GM12878 (cell line): Measurements from ENCODE around the gene ECT2L. TPM values are rescaled to one million over a fixed set of nuclear protein-coding genes. Genes with fewer than 3 reads are reported as not detected.

Experiments
- ATAC-seq: fragments of 200-7000 bp; cut with Tn5 transposase; 3 replicates; pipeline ENCODE4 v1.9.1; 2020; ENCODE audit warnings: mild to moderate bottlenecking, moderate library complexity
- BruUV-seq: library from RNA; stranded (reverse); fragments of 400-500 nt; replicated peaks from 2 replicates; lab custom pipeline; 2021; lab: Mats Ljungman, UMichigan
- CTCF ChIA-PET: fragments of 300-600 bp; sonication (Branson Sonifier 250); formaldehyde crosslinking; extraction: SDS; loops from one replicate; lab custom pipeline; 2021; ENCODE audit warnings: inconsistent platforms; lab: Yijun Ruan, JAX
- POLR2A ChIA-PET: fragments of 350-600 bp; formaldehyde crosslinking; extraction: SDS; loops from one replicate; lab custom pipeline; 2021; ENCODE audit warnings: inconsistent platforms; lab: Charles Lee
- RAD21 ChIA-PET: fragments of 300-600 bp; sonication (Branson Sonifier 250); formaldehyde crosslinking; loops from one replicate; lab custom pipeline; 2023; ENCODE audit warnings: antibody characterized with exemption; ENCODE audit not compliant: unreplicated experiment; lab: Charles Lee
- SMC1A ChIA-PET: fragments of 300-600 bp; sonication (Branson Sonifier 250); formaldehyde crosslinking; loops from one replicate; lab custom pipeline; 2023; ENCODE audit not compliant: unreplicated experiment, uncharacterized antibody; lab: Charles Lee
- DNase-seq: peaks from one replicate; pipeline ENCODE4 v3.0.0-alpha.2; 2011; ENCODE audit warnings: low read depth, low spot score
- FAIRE-seq: peaks from 3 replicates; lab custom pipeline; 2011; peaks lifted over from hg19 to GRCh38; lab: Jason Lieb, UNC
- H2AFZ ChIP-seq: 2 replicates; pipeline ENCODE4 v1.6.0; 2011; ENCODE audit warnings: low read depth, low read length, control low read depth; ENCODE audit not compliant: control insufficient read depth
- H3K27ac ChIP-seq: 2 replicates; pipeline ENCODE4 v1.5.1; 2011; ENCODE audit warnings: control low read depth; ENCODE audit not compliant: control insufficient read depth, insufficient read depth
- H3K27me3 ChIP-seq, 2 experiments: replicated peaks in 1 of 2; 2 replicates each; pipeline versions ENCODE4 v1.6.0 to v1.6.1; 2011; ENCODE audit warnings: low read length in 1 of 2; ENCODE audit not compliant: control insufficient read depth in 2 of 2, insufficient read depth in 2 of 2
- H3K36me3 ChIP-seq, 2 experiments: 2 replicates each; pipeline ENCODE4 v1.5.1; 2011; ENCODE audit warnings: low read length in 1 of 2; ENCODE audit not compliant: control insufficient read depth in 2 of 2, insufficient read depth in 2 of 2
- H3K4me1 ChIP-seq: 2 replicates; pipeline ENCODE4 v1.6.1; 2011; ENCODE audit warnings: mild to moderate bottlenecking, low read length, moderate library complexity, mixed read lengths; ENCODE audit not compliant: control insufficient read depth, insufficient read depth
- H3K4me2 ChIP-seq: 2 replicates; pipeline ENCODE4 v1.6.0; 2011; ENCODE audit warnings: control low read depth; ENCODE audit not compliant: control insufficient read depth, insufficient read depth
- H3K4me3 ChIP-seq: fragments of 200-600 bp; sonication (generic); 2 replicates; pipeline ENCODE4 v1.5.1; 2016
- H3K79me2 ChIP-seq: 2 replicates; pipeline ENCODE4 v1.6.0; 2011; ENCODE audit warnings: low read length; ENCODE audit not compliant: control insufficient read depth, insufficient read depth
- H3K9ac ChIP-seq: 2 replicates; pipeline ENCODE4 v1.8.0; 2011; ENCODE audit warnings: low read length, control low read depth, mixed read lengths; ENCODE audit not compliant: control insufficient read depth, insufficient read depth
- H3K9me3 ChIP-seq: replicated peaks from 3 replicates; pipeline ENCODE4 v1.5.1; 2011; ENCODE audit warnings: mild to moderate bottlenecking, low read length; ENCODE audit not compliant: control insufficient read depth, insufficient read depth
- H4K20me1 ChIP-seq: 2 replicates; pipeline ENCODE4 v1.6.0; 2011; ENCODE audit not compliant: control insufficient read depth, insufficient read depth
- BMI1 ChIP-seq: fragments of 450-650 bp; IDR thresholded peaks from 2 replicates; pipeline ENCODE4 v1.6.1; 2016; ENCODE audit warnings: mild to moderate bottlenecking, moderate library complexity, borderline replicate concordance
- CHD2 ChIP-seq: IDR thresholded peaks from 2 replicates; pipeline ENCODE4 v1.6.1; 2011; ENCODE audit warnings: low read depth, low read length, improper control_type of control experiment, borderline replicate concordance
- CHD4 ChIP-seq: fragments of 200-600 bp; sonication (generic); IDR thresholded peaks from 2 replicates; pipeline ENCODE4 v1.6.1; 2016; ENCODE audit warnings: mild to moderate bottlenecking
- DPF2 ChIP-seq: fragments of 450-650 bp; IDR thresholded peaks from 2 replicates; pipeline ENCODE4 v1.6.1; 2017; ENCODE audit warnings: mild to moderate bottlenecking
- HDAC6 ChIP-seq: fragments of 200-600 bp; sonication (generic); IDR thresholded peaks from one replicate; pipeline ENCODE4 v1.8.0; 2017; ENCODE audit warnings: antibody characterized with exemption; ENCODE audit not compliant: unreplicated experiment
- IRF4 ChIP-seq: IDR thresholded peaks from 2 replicates; pipeline ENCODE4 v1.6.1; 2011; ENCODE audit warnings: low read depth, low read length
- RAD21 ChIP-seq: IDR thresholded peaks from 2 replicates; pipeline ENCODE4 v1.6.1; 2011; ENCODE audit warnings: mild to moderate bottlenecking, low read depth, low read length, moderate library complexity; ENCODE audit not compliant: insufficient read depth
- RAD51 ChIP-seq: fragments of 450-650 bp; IDR thresholded peaks from 2 replicates; pipeline ENCODE4 v1.6.1; 2016; ENCODE audit warnings: moderate library complexity, mild to moderate bottlenecking, inconsistent platforms
- SIX5 ChIP-seq: IDR thresholded peaks from 2 replicates; pipeline ENCODE4 v1.6.1; 2011; ENCODE audit warnings: mild to moderate bottlenecking, low read depth, low read length, moderate library complexity; ENCODE audit not compliant: severe bottlenecking
- STAT1 ChIP-seq: fragments of 450-650 bp; conservative IDR thresholded peaks from 2 replicates; pipeline ENCODE4 v1.6.1; 2014; ENCODE audit warnings: antibody characterized with exemption, mild to moderate bottlenecking
- YBX1 ChIP-seq: fragments of 450-650 bp; IDR thresholded peaks from 2 replicates; pipeline ENCODE4 v1.6.1; 2016; ENCODE audit warnings: antibody characterized with exemption
- ZNF207 ChIP-seq: fragments of 450-650 bp; IDR thresholded peaks from 2 replicates; pipeline ENCODE4 v1.6.1; 2014; ENCODE audit warnings: antibody characterized with exemption, mild to moderate bottlenecking, borderline replicate concordance
- ZNF24 ChIP-seq: fragments of 450-650 bp; IDR thresholded peaks from 2 replicates; pipeline ENCODE4 v1.6.1; 2017; ENCODE audit warnings: antibody characterized with exemption, mild to moderate bottlenecking
- WGBS: methylation state at CpG from one replicate; pipeline ENCODE4 v1.1.6; 2016; ENCODE audit warnings: low lambda C conversion rate; ENCODE audit not compliant: insufficient replicate concordance, insufficient coverage; ENCODE audit errors: missing lambda C conversion rate; 5-methylcytosine and 5-hydroxymethylcytosine counted together
- in situ Hi-C: fragments of 300-500 bp; cut with MboI; formaldehyde crosslinking; loops from 9 replicates; pipeline ENCODE4 v1.14.3; 2018; ENCODE audit warnings: mixed read lengths
- intact Hi-C: fragments of 100-400 bp; cut with micrococcal nuclease; formaldehyde crosslinking; loops from one replicate; pipeline ENCODE4 v1.14.2; 2022; ENCODE audit not compliant: unreplicated experiment
- polyA plus RNA-seq, 11 experiments: library from polyadenylated mRNA; depleted of rRNA in 4 of 11; unstranded in 6 of 11; stranded (reverse) in 5 of 11; fragments of >200 nt; fragmentation: Nextera tagmentation in 4 of 11; fragmentation: Illumina TruSeq in 1 of 11; extraction: Ambion mirVana in 4 of 11; extraction: Trizol in 1 of 11; gene quantifications; 1 replicate in 1 of 11; 2 replicates in 10 of 11; pipeline versions ENCODE4 v1.2.1 to v1.2.3, GENCODE V29; 2011 to 2016; ENCODE audit warnings: inconsistent platforms in 2 of 11, missing spikeins in 2 of 11, low read depth in 1 of 11
- total RNA-seq, 4 experiments: library from RNA; depleted of rRNA in 3 of 4; stranded (reverse); fragments of >200 nt in 3 of 4; fragmentation: Illumina TruSeq in 1 of 4; extraction: Trizol in 1 of 4; gene quantifications; 2 replicates each; pipeline versions ENCODE4 v1.2.1 to v1.2.3, GENCODE V29; 2013 to 2021
- TF ChIP-seq, protein P1 (sequence below): fragments of 450-650 bp; formaldehyde crosslinking; IDR thresholded peaks from 2 replicates; pipeline ENCODE4 v1.5.0; 2022; ENCODE audit warnings: mild to moderate bottlenecking, missing genetic modification characterization

ECT2L gene
- total and polyA plus RNA-seq, 10 of the 15 experiments (the other 5 are each of a cell fraction or from before 2014, with no cell fraction given): 0.05 to 0.09 TPM; not detected in 8

DNA sequence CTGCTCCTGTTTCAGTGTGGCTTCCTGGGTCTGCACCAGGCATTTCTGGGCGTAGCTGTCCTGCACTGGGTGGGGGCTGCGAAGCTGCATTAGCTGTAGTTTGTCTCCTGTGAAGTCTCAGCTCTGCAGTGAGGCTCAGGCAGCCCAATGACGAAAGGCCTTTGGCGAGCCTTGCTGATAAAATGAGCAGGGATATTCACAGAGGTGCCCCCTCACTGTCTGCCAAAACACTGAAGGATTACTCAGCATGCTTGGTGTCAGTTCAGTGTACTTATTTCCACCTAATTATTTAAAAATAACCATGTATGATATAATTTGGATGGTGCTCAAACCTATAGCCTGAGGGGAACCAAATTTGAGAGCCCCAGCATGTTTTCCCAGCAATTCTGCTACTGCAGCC is 73.5 kb downstream of the ECT2L start:
- H2AFZ ChIP-seq: peak overlapping the region; percentile 31
- no peaks in the 10 kb centered on the region for H4K20me1 ChIP-seq
- H3K27ac ChIP-seq: peak overlapping the region; percentile 34
- TF ChIP-seq, protein P1, sequence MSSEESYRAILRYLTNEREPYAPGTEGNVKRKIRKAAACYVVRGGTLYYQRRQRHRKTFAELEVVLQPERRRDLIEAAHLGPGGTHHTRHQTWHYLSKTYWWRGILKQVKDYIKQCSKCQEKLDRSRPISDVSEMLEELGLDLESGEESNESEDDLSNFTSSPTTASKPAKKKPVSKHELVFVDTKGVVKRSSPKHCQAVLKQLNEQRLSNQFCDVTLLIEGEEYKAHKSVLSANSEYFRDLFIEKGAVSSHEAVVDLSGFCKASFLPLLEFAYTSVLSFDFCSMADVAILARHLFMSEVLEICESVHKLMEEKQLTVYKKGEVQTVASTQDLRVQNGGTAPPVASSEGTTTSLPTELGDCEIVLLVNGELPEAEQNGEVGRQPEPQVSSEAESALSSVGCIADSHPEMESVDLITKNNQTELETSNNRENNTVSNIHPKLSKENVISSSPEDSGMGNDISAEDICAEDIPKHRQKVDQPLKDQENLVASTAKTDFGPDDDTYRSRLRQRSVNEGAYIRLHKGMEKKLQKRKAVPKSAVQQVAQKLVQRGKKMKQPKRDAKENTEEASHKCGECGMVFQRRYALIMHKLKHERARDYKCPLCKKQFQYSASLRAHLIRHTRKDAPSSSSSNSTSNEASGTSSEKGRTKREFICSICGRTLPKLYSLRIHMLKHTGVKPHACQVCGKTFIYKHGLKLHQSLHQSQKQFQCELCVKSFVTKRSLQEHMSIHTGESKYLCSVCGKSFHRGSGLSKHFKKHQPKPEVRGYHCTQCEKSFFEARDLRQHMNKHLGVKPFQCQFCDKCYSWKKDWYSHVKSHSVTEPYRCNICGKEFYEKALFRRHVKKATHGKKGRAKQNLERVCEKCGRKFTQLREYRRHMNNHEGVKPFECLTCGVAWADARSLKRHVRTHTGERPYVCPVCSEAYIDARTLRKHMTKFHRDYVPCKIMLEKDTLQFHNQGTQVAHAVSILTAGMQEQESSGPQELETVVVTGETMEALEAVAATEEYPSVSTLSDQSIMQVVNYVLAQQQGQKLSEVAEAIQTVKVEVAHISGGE (CRISPR knock-in tag): no peak
- intact Hi-C loops (no loop called here), in situ Hi-C loops (no loop called here)
- ChIA-PET SMC1A (interaction anchor here (0.7 to 3.1 kb wide), 3 partner anchors 13 to 36 kb away, joined by 3 to 22 read pairs (median 7); no protein-coding TSS in a partner anchor), RAD21 (interaction anchor here (1.3 to 2.2 kb wide), 3 partner anchors 24 to 117 kb away, joined by 7 to 11 read pairs (median 8); no protein-coding TSS in a partner anchor), CTCF (interaction anchor here (1.3 kb wide), 1 partner anchor 11 kb away, joined by 5 read pairs; no protein-coding TSS in a partner anchor), POLR2A (interaction anchor here (0.6 kb wide), 1 partner anchor 25 kb away, joined by 6 read pairs; no protein-coding TSS in a partner anchor)
- no peaks in the 10 kb centered on the region for H3K36me3 ChIP-seq
- peaks cover 21% of the 10 kb centered on the region for H3K4me1 ChIP-seq
- H3K27me3 ChIP-seq: no peaks in the 10 kb centered on the region
- ATAC-seq (no peak; the same call in 2 of the 3 replicates), FAIRE-seq (no peak), DNase-seq (no peak)
- no peak overlapping the region for H3K9ac ChIP-seq
- WGBS: 95% methylated on average over 4 of the region's 4 CpGs
- no peak overlapping the region for H3K4me2 ChIP-seq
- H3K4me3 ChIP-seq: no peak overlapping the region
- no peaks in the 10 kb centered on the region for H3K9me3 ChIP-seq
- no TSS peak for BruUV-seq
- no peaks in the 10 kb centered on the region for H3K79me2 ChIP-seq

DNA sequence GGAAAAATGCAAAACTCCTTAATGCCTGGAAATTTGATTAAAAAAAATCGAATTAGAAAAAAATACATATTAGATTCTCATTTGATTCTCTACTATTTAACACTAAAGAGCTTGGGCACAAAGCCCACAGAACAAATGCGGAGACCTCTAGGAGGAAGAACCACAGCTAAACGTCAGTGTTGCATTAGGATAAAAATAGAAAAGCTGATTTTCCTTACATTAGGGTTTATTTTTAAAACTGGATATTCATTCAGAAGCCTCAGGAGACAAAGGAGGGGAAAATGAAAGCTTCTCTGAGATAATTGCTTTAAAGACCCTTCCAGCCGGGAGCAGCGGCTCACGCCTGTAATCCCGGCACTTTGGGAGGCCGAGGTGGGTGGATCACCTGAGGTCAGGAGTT is 77.3 kb downstream of the ECT2L start:
- Histone ChIP-seq H3K27ac (no peak overlapping the region), H2AFZ (no peak overlapping the region), H3K9ac (no peak overlapping the region), H3K36me3 (no peaks in the 10 kb centered on the region), H3K4me3 (no peak overlapping the region), H3K27me3 (no peaks in the 10 kb centered on the region), H3K9me3 (no peaks in the 10 kb centered on the region), H3K4me2 (no peak overlapping the region), H4K20me1 (no peaks in the 10 kb centered on the region), H3K79me2 (no peaks in the 10 kb centered on the region), H3K4me1 (peaks cover 19% of the 10 kb centered on the region)
- 61% methylated on average over 8 of the region's 8 CpGs for WGBS
- no TSS peak for BruUV-seq
- POLR2A ChIA-PET: interaction anchor here (0.6 to 1.7 kb wide), 3 partner anchors 8 to 42 kb away, joined by 3 to 8 read pairs (median 3); no protein-coding TSS in a partner anchor
- no peak for FAIRE-seq
- CTCF ChIA-PET: interaction anchor here (1.7 to 1.9 kb wide), 2 partner anchors 9 kb away, joined by 4 to 11 read pairs; no protein-coding TSS in a partner anchor
- in situ Hi-C loops (no loop called here), intact Hi-C loops (no loop called here)
- no peak for ATAC-seq
- RAD21 ChIA-PET: interaction anchor here (1.5 kb wide), 1 partner anchor 9 kb away, joined by 6 read pairs; no protein-coding TSS in a partner anchor
- SMC1A ChIA-PET: interaction anchor here (1.1 to 2.6 kb wide), 4 partner anchors 9 to 113 kb away, joined by 3 to 17 read pairs (median 3); no protein-coding TSS in a partner anchor
- no peak for DNase-seq
- TF ChIP-seq ZNF207 (no peak), CHD2 (no peak), RAD21 (no peak), RAD51 (no peak), DPF2 (no peak), SIX5 (no peak), STAT1 (no peak), ZNF24 (no peak), BMI1 (no peak), HDAC6 (no peak), YBX1 (no peak), IRF4 (no peak), CHD4 (no peak)
